22Rv1 (cell line): ENCODE data around the gene ZNF256.

Source experiments
- CTCF ChIP-seq: fragments of 450-650 bp; IDR thresholded peaks from 2 replicates; pipeline ENCODE4 v1.5.1; 2017; ENCODE audit warnings: mild to moderate bottlenecking
- ZFX ChIP-seq: fragments of 450-650 bp; IDR thresholded peaks from 2 replicates; pipeline ENCODE4 v1.6.1; 2017; ENCODE audit warnings: antibody characterized with exemption, borderline replicate concordance

DNA sequence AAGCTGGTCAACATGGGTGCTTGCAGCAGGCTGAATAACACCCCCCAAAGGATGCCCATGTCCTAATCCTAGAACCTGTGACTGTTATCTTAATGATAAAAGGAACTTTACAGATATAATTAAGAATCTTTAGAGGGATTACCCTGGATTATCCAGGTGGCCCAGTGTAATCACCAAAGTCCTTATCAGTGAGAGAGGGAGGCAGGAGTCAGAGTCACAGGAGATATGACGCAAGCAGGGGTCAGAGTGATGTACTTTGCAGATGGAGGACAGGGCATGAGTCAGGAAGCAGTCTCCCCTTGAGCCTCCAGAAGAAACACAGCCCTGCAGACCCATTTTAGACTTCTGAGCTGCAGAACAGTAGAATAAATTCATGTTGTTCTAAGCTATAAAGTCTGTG, 45.3 kb upstream of the ZNF256 start:
- no peak for TF ChIP-seq CTCF
- no peak for TF ChIP-seq ZFX
